ENCODE data around the gene FAM193B. TPM values are rescaled to one million over a fixed set of nuclear protein-coding genes. Genes with fewer than 3 reads are reported as not detected.

FAM193B gene
- total and polyA plus RNA-seq, 2 of the 13 experiments (the other 11 are each of a cell fraction or from before 2014, with no cell fraction given): 21.2 to 40.9 TPM

DNA sequence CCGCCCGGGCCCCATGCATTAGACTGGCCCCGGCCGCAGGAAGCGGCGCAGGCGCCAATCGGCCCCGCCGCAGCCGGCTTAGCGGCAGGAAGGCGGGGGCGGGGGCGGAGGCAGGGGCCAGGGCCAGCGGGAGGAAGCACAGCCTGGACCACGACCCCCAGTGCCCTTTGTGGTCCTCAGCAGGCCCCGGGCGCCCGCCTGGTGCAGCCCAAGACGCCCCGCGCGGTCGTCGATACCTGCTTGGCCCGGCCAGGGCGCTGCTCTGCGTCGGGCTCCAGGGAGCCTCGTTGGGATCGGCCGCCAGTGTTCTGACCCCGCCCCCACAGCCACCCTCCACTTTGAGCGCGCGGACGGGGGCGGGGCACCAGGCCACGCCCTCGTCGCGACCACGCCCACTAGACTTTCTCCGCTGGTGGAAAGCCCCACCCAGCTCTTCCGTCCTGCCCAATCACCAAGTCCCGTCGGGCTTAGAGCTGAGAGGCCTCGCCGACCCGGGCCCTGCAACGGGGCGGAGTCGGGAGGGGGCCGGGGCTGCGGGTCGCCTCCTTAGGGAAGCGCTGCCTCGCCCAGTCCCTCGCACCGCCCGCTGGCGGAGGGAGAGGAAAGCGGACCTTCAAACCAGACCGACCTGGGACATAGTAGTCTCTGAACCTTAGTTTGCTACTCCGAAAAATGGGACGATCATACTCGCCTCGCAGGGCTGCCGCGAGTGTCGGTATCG, 56.9 kb downstream of the FAM193B start, which contains the start of gene PDLIM7 (continued):
- TF ChIP-seq ZNF225 (CRISPR knock-in tag; IDR thresholded peaks at IDR 0.05) (no peak), ATF1 (CRISPR knock-in tag; IDR thresholded peaks at IDR 0.05) (no peak), HDAC6 (IDR thresholded peaks at IDR 0.05; ENCODE audit: low read depth, low read length) (no peak), DR1 (CRISPR knock-in tag; IDR thresholded peaks at IDR 0.05) (peak; percentile 100), ZMYM3 (CRISPR knock-in tag; IDR thresholded peaks at IDR 0.05) (peak; percentile 100), SATB2 (CRISPR knock-in tag; IDR thresholded peaks at IDR 0.05) (no peak), ZNF577 (CRISPR knock-in tag; IDR thresholded peaks at IDR 0.05; ENCODE audit: borderline replicate concordance, low read depth) (no peak), AGO2 (optimal IDR thresholded peaks at IDR 0.05; ENCODE audit: low read depth, low read length) (no peak)
- TF ChIP-seq, protein P1, sequence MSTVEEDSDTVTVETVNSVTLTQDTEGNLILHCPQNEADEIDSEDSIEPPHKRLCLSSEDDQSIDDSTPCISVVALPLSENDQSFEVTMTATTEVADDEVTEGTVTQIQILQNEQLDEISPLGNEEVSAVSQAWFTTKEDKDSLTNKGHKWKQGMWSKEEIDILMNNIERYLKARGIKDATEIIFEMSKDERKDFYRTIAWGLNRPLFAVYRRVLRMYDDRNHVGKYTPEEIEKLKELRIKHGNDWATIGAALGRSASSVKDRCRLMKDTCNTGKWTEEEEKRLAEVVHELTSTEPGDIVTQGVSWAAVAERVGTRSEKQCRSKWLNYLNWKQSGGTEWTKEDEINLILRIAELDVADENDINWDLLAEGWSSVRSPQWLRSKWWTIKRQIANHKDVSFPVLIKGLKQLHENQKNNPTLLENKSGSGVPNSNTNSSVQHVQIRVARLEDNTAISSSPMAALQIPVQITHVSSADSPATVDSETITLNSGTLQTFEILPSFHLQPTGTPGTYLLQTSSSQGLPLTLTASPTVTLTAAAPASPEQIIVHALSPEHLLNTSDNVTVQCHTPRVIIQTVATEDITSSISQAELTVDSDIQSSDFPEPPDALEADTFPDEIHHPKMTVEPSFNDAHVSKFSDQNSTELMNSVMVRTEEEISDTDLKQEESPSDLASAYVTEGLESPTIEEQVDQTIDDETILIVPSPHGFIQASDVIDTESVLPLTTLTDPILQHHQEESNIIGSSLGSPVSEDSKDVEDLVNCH (CRISPR knock-in tag; IDR thresholded peaks at IDR 0.05): no peak
- TF ChIP-seq, protein P2, sequence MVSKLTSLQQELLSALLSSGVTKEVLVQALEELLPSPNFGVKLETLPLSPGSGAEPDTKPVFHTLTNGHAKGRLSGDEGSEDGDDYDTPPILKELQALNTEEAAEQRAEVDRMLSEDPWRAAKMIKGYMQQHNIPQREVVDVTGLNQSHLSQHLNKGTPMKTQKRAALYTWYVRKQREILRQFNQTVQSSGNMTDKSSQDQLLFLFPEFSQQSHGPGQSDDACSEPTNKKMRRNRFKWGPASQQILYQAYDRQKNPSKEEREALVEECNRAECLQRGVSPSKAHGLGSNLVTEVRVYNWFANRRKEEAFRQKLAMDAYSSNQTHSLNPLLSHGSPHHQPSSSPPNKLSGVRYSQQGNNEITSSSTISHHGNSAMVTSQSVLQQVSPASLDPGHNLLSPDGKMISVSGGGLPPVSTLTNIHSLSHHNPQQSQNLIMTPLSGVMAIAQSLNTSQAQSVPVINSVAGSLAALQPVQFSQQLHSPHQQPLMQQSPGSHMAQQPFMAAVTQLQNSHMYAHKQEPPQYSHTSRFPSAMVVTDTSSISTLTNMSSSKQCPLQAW (CRISPR knock-in tag; IDR thresholded peaks at IDR 0.05): peak; percentile 75
- TF ChIP-seq, protein P3, sequence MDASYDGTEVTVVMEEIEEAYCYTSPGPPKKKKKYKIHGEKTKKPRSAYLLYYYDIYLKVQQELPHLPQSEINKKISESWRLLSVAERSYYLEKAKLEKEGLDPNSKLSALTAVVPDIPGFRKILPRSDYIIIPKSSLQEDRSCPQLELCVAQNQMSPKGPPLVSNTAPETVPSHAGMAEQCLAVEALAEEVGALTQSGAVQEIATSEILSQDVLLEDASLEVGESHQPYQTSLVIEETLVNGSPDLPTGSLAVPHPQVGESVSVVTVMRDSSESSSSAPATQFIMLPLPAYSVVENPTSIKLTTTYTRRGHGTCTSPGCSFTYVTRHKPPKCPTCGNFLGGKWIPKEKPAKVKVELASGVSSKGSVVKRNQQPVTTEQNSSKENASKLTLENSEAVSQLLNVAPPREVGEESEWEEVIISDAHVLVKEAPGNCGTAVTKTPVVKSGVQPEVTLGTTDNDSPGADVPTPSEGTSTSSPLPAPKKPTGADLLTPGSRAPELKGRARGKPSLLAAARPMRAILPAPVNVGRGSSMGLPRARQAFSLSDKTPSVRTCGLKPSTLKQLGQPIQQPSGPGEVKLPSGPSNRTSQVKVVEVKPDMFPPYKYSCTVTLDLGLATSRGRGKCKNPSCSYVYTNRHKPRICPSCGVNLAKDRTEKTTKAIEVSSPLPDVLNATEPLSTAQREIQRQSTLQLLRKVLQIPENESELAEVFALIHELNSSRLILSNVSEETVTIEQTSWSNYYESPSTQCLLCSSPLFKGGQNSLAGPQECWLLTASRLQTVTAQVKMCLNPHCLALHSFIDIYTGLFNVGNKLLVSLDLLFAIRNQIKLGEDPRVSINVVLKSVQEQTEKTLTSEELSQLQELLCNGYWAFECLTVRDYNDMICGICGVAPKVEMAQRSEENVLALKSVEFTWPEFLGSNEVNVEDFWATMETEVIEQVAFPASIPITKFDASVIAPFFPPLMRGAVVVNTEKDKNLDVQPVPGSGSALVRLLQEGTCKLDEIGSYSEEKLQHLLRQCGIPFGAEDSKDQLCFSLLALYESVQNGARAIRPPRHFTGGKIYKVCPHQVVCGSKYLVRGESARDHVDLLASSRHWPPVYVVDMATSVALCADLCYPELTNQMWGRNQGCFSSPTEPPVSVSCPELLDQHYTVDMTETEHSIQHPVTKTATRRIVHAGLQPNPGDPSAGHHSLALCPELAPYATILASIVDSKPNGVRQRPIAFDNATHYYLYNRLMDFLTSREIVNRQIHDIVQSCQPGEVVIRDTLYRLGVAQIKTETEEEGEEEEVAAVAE (CRISPR knock-in tag; IDR thresholded peaks at IDR 0.05; ENCODE audit: borderline replicate concordance): no peak
- TF ChIP-seq, protein P4, sequence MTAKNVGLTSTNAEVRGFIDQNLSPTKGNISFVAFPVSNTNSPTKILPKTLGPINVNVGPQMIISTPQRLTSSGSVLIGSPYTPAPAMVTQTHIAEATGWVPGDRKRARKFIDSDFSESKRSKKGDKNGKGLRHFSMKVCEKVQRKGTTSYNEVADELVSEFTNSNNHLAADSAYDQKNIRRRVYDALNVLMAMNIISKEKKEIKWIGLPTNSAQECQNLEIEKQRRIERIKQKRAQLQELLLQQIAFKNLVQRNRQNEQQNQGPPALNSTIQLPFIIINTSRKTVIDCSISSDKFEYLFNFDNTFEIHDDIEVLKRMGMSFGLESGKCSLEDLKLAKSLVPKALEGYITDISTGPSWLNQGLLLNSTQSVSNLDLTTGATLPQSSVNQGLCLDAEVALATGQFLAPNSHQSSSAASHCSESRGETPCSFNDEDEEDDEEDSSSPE (CRISPR knock-in tag; IDR thresholded peaks at IDR 0.05): peak; percentile 42; the same call in 1 of the 2 replicates
- TF ChIP-seq, protein P5, sequence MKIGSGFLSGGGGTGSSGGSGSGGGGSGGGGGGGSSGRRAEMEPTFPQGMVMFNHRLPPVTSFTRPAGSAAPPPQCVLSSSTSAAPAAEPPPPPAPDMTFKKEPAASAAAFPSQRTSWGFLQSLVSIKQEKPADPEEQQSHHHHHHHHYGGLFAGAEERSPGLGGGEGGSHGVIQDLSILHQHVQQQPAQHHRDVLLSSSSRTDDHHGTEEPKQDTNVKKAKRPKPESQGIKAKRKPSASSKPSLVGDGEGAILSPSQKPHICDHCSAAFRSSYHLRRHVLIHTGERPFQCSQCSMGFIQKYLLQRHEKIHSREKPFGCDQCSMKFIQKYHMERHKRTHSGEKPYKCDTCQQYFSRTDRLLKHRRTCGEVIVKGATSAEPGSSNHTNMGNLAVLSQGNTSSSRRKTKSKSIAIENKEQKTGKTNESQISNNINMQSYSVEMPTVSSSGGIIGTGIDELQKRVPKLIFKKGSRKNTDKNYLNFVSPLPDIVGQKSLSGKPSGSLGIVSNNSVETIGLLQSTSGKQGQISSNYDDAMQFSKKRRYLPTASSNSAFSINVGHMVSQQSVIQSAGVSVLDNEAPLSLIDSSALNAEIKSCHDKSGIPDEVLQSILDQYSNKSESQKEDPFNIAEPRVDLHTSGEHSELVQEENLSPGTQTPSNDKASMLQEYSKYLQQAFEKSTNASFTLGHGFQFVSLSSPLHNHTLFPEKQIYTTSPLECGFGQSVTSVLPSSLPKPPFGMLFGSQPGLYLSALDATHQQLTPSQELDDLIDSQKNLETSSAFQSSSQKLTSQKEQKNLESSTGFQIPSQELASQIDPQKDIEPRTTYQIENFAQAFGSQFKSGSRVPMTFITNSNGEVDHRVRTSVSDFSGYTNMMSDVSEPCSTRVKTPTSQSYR (CRISPR knock-in tag; IDR thresholded peaks at IDR 0.05; ENCODE audit: borderline replicate concordance): peak; percentile 29; the same call in 1 of the 2 replicates
